Measurements from ENCODE around the gene TUBGCP5. TPM values are rescaled to one million over a fixed set of nuclear protein-coding genes. Genes with fewer than 3 reads are reported as not detected.
"Not testable (repeated sequence)": the region's sequence is repeated elsewhere in the genome, so short reads cannot be mapped to it uniquely, and the experiment has no call there.

Gene TUBGCP5
- total RNA-seq = 21.7 and 26.2 TPM in 2 replicates

DNA sequence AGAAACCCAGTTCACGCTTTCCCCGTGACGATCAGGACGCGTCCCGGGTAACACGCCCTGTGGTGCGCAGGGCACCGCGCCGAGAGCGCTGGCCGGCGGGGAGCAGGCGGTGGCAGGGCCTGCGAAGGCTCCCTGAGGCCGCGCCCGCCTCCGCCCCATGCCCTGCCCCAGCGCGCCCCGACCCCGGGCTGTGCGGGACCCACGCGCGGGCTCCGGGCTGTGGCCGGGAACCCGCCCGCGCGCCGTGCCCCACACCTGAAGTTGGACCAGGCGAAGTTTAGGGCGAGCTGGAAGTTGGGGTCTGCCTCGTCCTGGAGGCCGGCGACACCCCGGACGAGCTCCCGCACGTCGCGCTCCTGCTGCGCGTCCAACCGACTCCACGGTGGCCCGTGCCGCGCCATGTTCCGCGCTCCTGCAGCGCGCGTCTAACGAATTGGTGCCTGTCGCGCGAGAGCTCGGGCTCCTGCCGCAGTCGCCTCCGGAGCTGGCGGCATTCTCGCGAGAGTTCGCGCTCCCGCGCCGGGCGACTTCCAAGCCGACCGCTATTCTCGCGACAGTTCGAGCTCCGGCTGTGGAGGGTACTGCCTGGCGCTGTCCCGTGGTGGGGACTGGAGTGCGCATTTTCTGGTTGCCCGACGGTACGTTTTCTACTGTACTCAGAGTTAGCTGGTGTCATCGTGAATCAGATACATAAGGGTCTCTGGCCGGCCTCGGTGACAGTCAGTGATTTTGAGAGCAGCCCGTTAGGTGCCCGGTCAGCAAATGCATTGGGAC is at the start of gene TUBGCP5:
TUBGCP5 (minus strand) TSS at position 427 of the 774 bp plus-strand sequence; CDS start at position 401, 26 bp downstream.
- ChIA-PET POLR2A (interaction anchor here (0.5 to 1.9 kb wide), 9 partner anchors 9 to 253 kb away, joined by 3 to 18 read pairs (median 3); partner anchors contain the start of genes NIPA1 and NIPA2), CTCF (no interaction called here)
- DNase-seq (peak; percentile 85), ATAC-seq (ENCODE audit: low read depth) (peak; percentile 96)
- H3K4me1 Mint-ChIP-seq = peaks cover 12% of the 10 kb centered on the region
- intact Hi-C loops (cut with micrococcal nuclease) = loop anchor here (2.0 to 10.0 kb wide), 3 partner anchors 61 to 253 kb away; partner anchors contain the start of gene NIPA1
- no peak for TF ChIP-seq CTCF (IDR thresholded peaks at IDR 0.05)
- H3K27me3 Mint-ChIP-seq = no peaks in the 10 kb centered on the region
- H3K9me3 Mint-ChIP-seq = no peaks in the 10 kb centered on the region
- H3K27ac Mint-ChIP-seq = peak within 1 kb of the TSS; percentile 88
- H3K36me3 Mint-ChIP-seq (ENCODE audit: low read depth) = peaks cover 19% of the 10 kb centered on the region
- H3K4me3 Mint-ChIP-seq = peak within 1 kb of the TSS; percentile 92

DNA sequence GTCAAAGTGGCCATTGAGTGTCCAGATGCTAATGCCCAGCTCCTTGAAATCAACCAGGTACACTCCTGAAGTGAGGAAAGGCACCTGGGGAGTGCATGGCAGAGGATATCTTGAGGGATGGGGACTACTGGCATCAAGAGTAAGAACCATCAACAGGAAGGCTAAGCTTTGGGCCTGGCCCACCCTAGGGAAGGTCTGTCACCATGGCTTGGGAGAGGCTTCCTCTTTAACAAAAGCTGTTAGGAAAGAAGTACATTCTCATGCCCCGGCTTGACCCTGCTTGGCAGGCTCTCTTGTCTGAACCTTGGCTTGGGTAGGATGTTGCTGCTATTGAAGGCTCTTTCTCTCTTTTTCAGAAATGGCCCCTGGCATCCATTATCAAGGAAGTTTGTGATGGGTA is 43.7 kb upstream of the TUBGCP5 start:
- no peak for TF ChIP-seq CTCF (IDR thresholded peaks at IDR 0.05)
- H3K4me3 Mint-ChIP-seq = no peak overlapping the region
- intact Hi-C loops (cut with micrococcal nuclease) = no loop called here
- no peak for ATAC-seq (ENCODE audit: low read depth)
- H3K27me3 Mint-ChIP-seq = no peaks in the 10 kb centered on the region
- H3K4me1 Mint-ChIP-seq = no peaks in the 10 kb centered on the region
- H3K9me3 Mint-ChIP-seq = no peaks in the 10 kb centered on the region
- H3K27ac Mint-ChIP-seq = no peak overlapping the region
- DNase-seq = no peak
- no peaks in the 10 kb centered on the region for H3K36me3 Mint-ChIP-seq (ENCODE audit: low read depth)
- ChIA-PET CTCF (no interaction called here), POLR2A (no interaction called here)

DNA sequence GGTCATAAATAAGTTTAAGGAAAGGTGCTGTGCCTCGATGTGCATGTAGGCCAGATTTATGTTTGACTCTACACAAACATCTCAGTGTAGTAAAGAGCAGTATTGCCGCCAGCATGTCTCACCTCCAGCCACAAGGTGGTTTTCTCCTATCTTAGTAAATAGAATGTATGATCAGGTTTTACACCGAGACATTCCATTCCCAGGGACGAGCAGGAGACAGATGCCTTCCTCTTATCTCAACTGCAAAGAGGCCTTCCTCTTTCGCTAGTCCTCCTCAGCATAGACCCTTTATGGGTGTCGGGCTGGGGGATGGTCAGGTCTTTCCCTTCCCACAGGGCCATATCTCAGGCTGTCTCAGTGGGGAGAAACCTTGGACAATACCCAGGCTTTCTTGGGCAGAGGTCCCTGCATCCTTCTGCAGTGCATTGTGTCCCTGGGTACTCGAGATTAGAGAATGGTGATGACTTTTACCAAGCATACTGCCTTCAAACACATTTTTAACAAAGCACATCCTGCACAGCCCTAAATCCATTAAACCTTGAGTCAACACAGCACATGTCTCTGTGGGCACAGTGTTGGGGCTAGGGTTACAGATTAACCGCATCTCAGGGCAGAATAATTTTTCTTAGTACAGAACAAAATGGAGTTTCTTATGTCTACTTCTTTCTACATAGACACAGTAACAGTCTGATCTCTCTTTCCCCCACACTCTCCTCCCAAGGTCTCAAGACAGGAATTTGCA is 42.8 kb upstream of the TUBGCP5 start:
- H3K27me3 Mint-ChIP-seq; H3K4me3 Mint-ChIP-seq; H3K36me3 Mint-ChIP-seq (ENCODE audit: low read depth); H3K27ac Mint-ChIP-seq; CTCF ChIA-PET; DNase-seq; ATAC-seq (ENCODE audit: low read depth); H3K4me1 Mint-ChIP-seq; POLR2A ChIA-PET; H3K9me3 Mint-ChIP-seq; intact Hi-C loops (cut with micrococcal nuclease): not testable (repeated sequence)

GRCh38 chr15:23081271-23081670 is 41.9 kb upstream of the TUBGCP5 start:
- Mint-ChIP-seq H3K36me3 (ENCODE audit: low read depth) (no peaks in the 10 kb centered on the region), H3K27ac (no peak overlapping the region), H3K9me3 (no peaks in the 10 kb centered on the region), H3K4me1 (no peaks in the 10 kb centered on the region), H3K4me3 (no peak overlapping the region), H3K27me3 (no peaks in the 10 kb centered on the region)
- DNase-seq (no peak), ATAC-seq (ENCODE audit: low read depth) (no peak)
- intact Hi-C loops (cut with micrococcal nuclease) = no loop called here
- no peak for TF ChIP-seq CTCF (IDR thresholded peaks at IDR 0.05)
- ChIA-PET CTCF (no interaction called here), POLR2A (no interaction called here)

DNA sequence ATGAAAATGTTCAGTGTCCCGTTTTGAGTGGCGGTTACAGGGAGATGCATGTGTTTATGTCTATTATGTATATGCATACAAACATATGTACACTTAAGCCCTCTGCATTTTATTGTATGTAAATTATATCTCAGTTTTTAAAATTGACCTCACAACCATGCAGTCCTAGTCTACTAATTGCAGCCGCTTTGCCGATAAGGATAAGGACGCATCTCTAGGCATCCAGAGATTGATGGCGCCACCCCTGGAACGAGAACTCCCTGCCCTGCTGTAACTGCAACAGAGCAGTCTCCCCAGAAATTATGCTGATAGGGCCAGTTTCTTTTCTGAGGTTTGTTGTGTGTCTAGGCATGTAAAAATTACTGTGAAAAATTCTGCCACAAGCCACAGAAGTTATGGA is 40.4 kb upstream of the TUBGCP5 start:
- Mint-ChIP-seq H3K27ac (no peak overlapping the region), H3K36me3 (ENCODE audit: low read depth) (no peaks in the 10 kb centered on the region), H3K4me1 (no peaks in the 10 kb centered on the region), H3K9me3 (no peaks in the 10 kb centered on the region), H3K27me3 (peaks cover 2% of the 10 kb centered on the region), H3K4me3 (no peak overlapping the region)
- ChIA-PET CTCF (no interaction called here), POLR2A (no interaction called here)
- ATAC-seq (ENCODE audit: low read depth) (no peak), DNase-seq (no peak)
- intact Hi-C loops (cut with micrococcal nuclease) = no loop called here
- TF ChIP-seq CTCF (IDR thresholded peaks at IDR 0.05) = no peak

Measured in activated B cell treated with CpG ODN at 0.5 μM for 24 hours (primary cell).